IMR-90 (cell line): ENCODE measurements around the gene CARMIL1. TPM values are rescaled to one million over a fixed set of nuclear protein-coding genes. Genes with fewer than 3 reads are reported as not detected.

Experiments used
- ATAC-seq: fragments of 200-7000 bp; cut with Tn5 transposase; 2 replicates; pipeline ENCODE4 v1.9.1; 2020; ENCODE audit warnings: low read depth, mild to moderate bottlenecking, moderate library complexity
- BruUV-seq: library from RNA; stranded (reverse); fragments of 400-500 nt; replicated peaks from 2 replicates; lab custom pipeline; 2021; lab: Mats Ljungman, UMichigan
- CTCF ChIA-PET: fragments of 300-600 bp; formaldehyde crosslinking; extraction: SDS; loops from one replicate; lab custom pipeline; 2021; ENCODE audit warnings: antibody characterized with exemption; lab: Yijun Ruan, JAX
- POLR2A ChIA-PET: fragments of 300-600 bp; sonication (Branson Sonifier 250); formaldehyde crosslinking; loops from one replicate; lab custom pipeline; 2022; ENCODE audit warnings: antibody characterized with exemption; ENCODE audit not compliant: unreplicated experiment; lab: Charles Lee
- DNase-seq: peaks from one replicate; pipeline ENCODE4 v3.0.0; 2013
- H2AFZ ChIP-seq: replicated peaks from 2 replicates; pipeline ENCODE3; 2013; ENCODE audit warnings: low read length, mild to moderate bottlenecking; ENCODE audit not compliant: poor library complexity
- H2AK5ac ChIP-seq: 2 replicates; pipeline ENCODE4 v1.6.1; 2013; ENCODE audit warnings: low read depth, low read length, inconsistent platforms
- H2AK9ac ChIP-seq: replicated peaks from 2 replicates; pipeline ENCODE3; 2013; ENCODE audit warnings: mild to moderate bottlenecking, low read depth, low read length, moderate library complexity; ENCODE audit not compliant: poor library complexity
- H2BK120ac ChIP-seq: 2 replicates; pipeline ENCODE4 v1.6.1; 2013; ENCODE audit warnings: low read depth, low read length, inconsistent platforms
- H2BK15ac ChIP-seq: 3 replicates; pipeline ENCODE4 v1.6.1; 2013; ENCODE audit warnings: low read depth, low read length, inconsistent platforms
- H2BK20ac ChIP-seq: 2 replicates; pipeline ENCODE4 v1.6.1; 2013; ENCODE audit warnings: low read depth, mild to moderate bottlenecking, inconsistent platforms, low read length, moderate library complexity
- H2BK5ac ChIP-seq: 2 replicates; pipeline ENCODE4 v1.6.1; 2013; ENCODE audit warnings: mild to moderate bottlenecking, low read depth, low read length, inconsistent platforms; ENCODE audit not compliant: poor library complexity, severe bottlenecking
- H3K14ac ChIP-seq: replicated peaks from 2 replicates; pipeline ENCODE4 v1.6.1; 2013; ENCODE audit warnings: low read depth, low read length, inconsistent platforms
- H3K18ac ChIP-seq: 2 replicates; pipeline ENCODE4 v1.6.1; 2013; ENCODE audit warnings: low read depth, low read length, control low read depth
- H3K23ac ChIP-seq: 2 replicates; pipeline ENCODE4 v1.6.1; 2013; ENCODE audit warnings: low read depth, low read length, inconsistent platforms
- H3K27ac ChIP-seq: 2 replicates; pipeline ENCODE4 v1.5.1; 2013; ENCODE audit warnings: mild to moderate bottlenecking, control low read depth, low read length; ENCODE audit not compliant: insufficient read depth
- H3K27me3 ChIP-seq: 2 replicates; pipeline ENCODE4 v1.6.1; 2013; ENCODE audit warnings: low read length; ENCODE audit not compliant: control insufficient read depth, insufficient read depth
- H3K36me3 ChIP-seq: 2 replicates; pipeline ENCODE4 v1.6.1; 2013; ENCODE audit warnings: low read length, mixed read lengths; ENCODE audit not compliant: control insufficient read depth, insufficient read depth
- H3K4ac ChIP-seq: 2 replicates; pipeline ENCODE4 v1.6.1; 2013; ENCODE audit warnings: low read depth, low read length, inconsistent platforms
- H3K4me1 ChIP-seq: 2 replicates; pipeline ENCODE4 v1.6.1; 2013; ENCODE audit warnings: low read length, mixed read lengths; ENCODE audit not compliant: control insufficient read depth, insufficient read depth
- H3K4me2 ChIP-seq: 2 replicates; pipeline ENCODE4 v1.6.1; 2013; ENCODE audit warnings: low read depth, mild to moderate bottlenecking, control low read depth, low read length, moderate library complexity
- H3K4me3 ChIP-seq: 2 replicates; pipeline ENCODE4 v1.5.1; 2013; ENCODE audit warnings: low read depth, mild to moderate bottlenecking, control low read depth, low read length, moderate library complexity; ENCODE audit not compliant: insufficient read depth
- H3K56ac ChIP-seq: 2 replicates; pipeline ENCODE4 v1.6.1; 2013; ENCODE audit warnings: low read length, inconsistent platforms; ENCODE audit not compliant: insufficient read depth; ENCODE audit errors: extremely low read depth
- H3K79me1 ChIP-seq, 2 experiments: 2 replicates each; pipeline ENCODE4 v1.6.1; 2013; ENCODE audit warnings: low read length in 2 of 2, inconsistent platforms in 1 of 2, low read depth in 1 of 2
- H3K9ac ChIP-seq: 2 replicates; pipeline ENCODE4 v1.6.1; 2013; ENCODE audit warnings: low read depth, low read length, control low read depth
- H3K9me1 ChIP-seq: 2 replicates; pipeline ENCODE4 v1.6.1; 2013; ENCODE audit warnings: low read length, inconsistent platforms; ENCODE audit not compliant: insufficient read depth
- H3K9me3 ChIP-seq: 2 replicates; pipeline ENCODE4 v1.6.1; 2013; ENCODE audit warnings: low read length; ENCODE audit not compliant: control insufficient read depth, insufficient read depth
- H4K20me1 ChIP-seq: 2 replicates; pipeline ENCODE4 v1.6.1; 2013; ENCODE audit warnings: low read length, inconsistent platforms; ENCODE audit not compliant: insufficient read depth
- H4K5ac ChIP-seq: 2 replicates; pipeline ENCODE4 v1.6.1; 2013; ENCODE audit warnings: mild to moderate bottlenecking, low read depth, low read length, control low read depth
- H4K8ac ChIP-seq, 2 experiments: 2 replicates each; pipeline ENCODE4 v1.6.1; 2013; ENCODE audit warnings: low read depth in 2 of 2, low read length in 2 of 2, control low read depth in 1 of 2, inconsistent platforms in 1 of 2
- H4K91ac ChIP-seq: 2 replicates; pipeline ENCODE4 v1.6.1; 2013; ENCODE audit warnings: low read depth, low read length, inconsistent platforms; ENCODE audit not compliant: insufficient read depth
- CEBPB ChIP-seq: IDR thresholded peaks from 2 replicates; pipeline ENCODE4 v1.6.1; 2012; ENCODE audit warnings: low read depth, low read length, improper control_type of control experiment
- CHD1 ChIP-seq: IDR thresholded peaks from 2 replicates; pipeline ENCODE4 v1.6.1; 2012; ENCODE audit warnings: low read depth, low read length, improper control_type of control experiment
- FOS ChIP-seq: fragments of 150-350 bp; IDR thresholded peaks from 2 replicates; pipeline ENCODE4 v1.6.1; 2016; ENCODE audit warnings: low read depth, low read length
- MAFK ChIP-seq: IDR thresholded peaks from 2 replicates; pipeline ENCODE4 v1.6.1; 2012; ENCODE audit warnings: low read depth, low read length, improper control_type of control experiment
- MXI1 ChIP-seq: IDR thresholded peaks from 2 replicates; pipeline ENCODE4 v1.6.1; 2012; ENCODE audit warnings: low read depth, mild to moderate bottlenecking, low read length, moderate library complexity, borderline replicate concordance
- RAD21 ChIP-seq: IDR thresholded peaks from 2 replicates; pipeline ENCODE4 v1.6.1; 2012; ENCODE audit warnings: low read length, improper control_type of control experiment
- RCOR1 ChIP-seq: IDR thresholded peaks from 2 replicates; pipeline ENCODE4 v1.6.1; 2012; ENCODE audit warnings: mild to moderate bottlenecking, low read length, improper control_type of control experiment; ENCODE audit not compliant: insufficient replicate concordance
- SMC3 ChIP-seq: fragments of 150-350 bp; IDR thresholded peaks from 2 replicates; pipeline ENCODE4 v1.6.1; 2016; ENCODE audit warnings: low read depth, mild to moderate bottlenecking, antibody characterized with exemption, low read length, moderate library complexity
- WGBS, 2 experiments: methylation state at CpG; one replicate each; pipeline versions ENCODE4 v1.1.5 to v1.1.7; 2013; ENCODE audit warnings: missing lambda C conversion rate in 2 of 2; ENCODE audit not compliant: insufficient read length in 1 of 2; ENCODE audit errors: extremely low coverage in 2 of 2; 5-methylcytosine and 5-hydroxymethylcytosine counted together
- dilution Hi-C: fragments of 300-500 bp; cut with HindIII; formaldehyde crosslinking; loops from one replicate; pipeline ENCODE4 v1.14.3; 2018; ENCODE audit warnings: low sequenced_read_pairs; ENCODE audit not compliant: unreplicated experiment
- in situ Hi-C: fragments of 300-500 bp; cut with MboI; formaldehyde crosslinking; loops from 3 replicates; pipeline ENCODE4 v1.14.3; 2019; ENCODE audit warnings: low sequenced_read_pairs, inconsistent platforms, mixed read lengths
- intact Hi-C: fragments of 100-400 bp; cut with micrococcal nuclease; formaldehyde crosslinking; loops from 2 replicates; pipeline ENCODE4 v1.10.0; 2022
- polyA plus RNA-seq, 3 experiments: library from polyadenylated mRNA; depleted of rRNA; stranded (reverse); fragments of >200 nt; gene quantifications; 2 replicates each; pipeline ENCODE4 v1.2.3, GENCODE V29; 2012; ENCODE audit warnings: low replicate concordance in 1 of 3
- total RNA-seq: library from RNA; depleted of rRNA; stranded (reverse); fragments of >200 nt; gene quantifications from 2 replicates; pipeline ENCODE4 v1.2.3, GENCODE V29; 2012
- TF ChIP-seq, protein P1 (sequence below): fragments of 150-350 bp; IDR thresholded peaks from 2 replicates; pipeline ENCODE4 v1.6.1; 2016; ENCODE audit warnings: low read depth, mild to moderate bottlenecking, low read length, moderate library complexity, borderline replicate concordance
- TF ChIP-seq, protein P2 (sequence below): conservative IDR thresholded peaks from 2 replicates; pipeline ENCODE4 v1.5.1; 2012; ENCODE audit warnings: mild to moderate bottlenecking, low read depth, low read length, improper control_type of control experiment

CARMIL1 gene
- total and polyA plus RNA-seq, 2 of the 4 experiments (the other 2 are of a cell fraction), result 1.3 to 2.9 TPM

DNA sequence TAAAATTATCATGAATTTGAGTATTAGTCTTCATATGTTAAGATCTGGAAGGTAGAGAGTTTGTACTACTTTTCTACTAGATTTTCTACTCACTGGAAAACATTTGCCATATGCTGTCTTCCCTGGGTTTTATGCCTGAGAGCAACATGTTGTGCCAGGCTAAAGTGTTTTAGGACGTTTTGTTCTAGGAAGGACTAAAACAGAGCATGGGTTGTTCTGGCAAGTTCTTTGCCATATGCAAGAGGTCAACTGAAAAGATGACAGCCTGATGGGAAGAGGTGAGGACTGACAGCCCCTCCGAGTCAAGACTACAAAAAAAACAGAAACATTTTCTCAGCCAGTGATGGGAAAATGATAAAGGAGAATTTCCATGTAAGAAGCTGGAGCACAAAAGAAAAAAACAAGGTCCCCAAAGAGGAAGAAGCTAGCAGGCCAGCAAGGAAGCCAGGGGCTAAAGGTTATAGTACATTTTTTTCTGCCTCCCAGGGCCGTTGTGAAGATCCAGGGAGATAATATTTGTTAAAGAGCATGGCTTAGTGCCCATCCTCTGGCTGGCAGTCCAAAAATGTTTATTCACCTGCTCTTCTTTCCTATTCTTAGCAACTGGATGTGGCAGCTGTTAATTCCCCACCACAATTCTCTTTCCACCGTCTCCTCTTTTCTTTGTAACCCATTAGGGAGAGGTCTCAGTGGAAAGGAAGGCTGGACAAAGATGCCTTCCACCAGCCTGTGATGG lies 380.6 kb downstream of the CARMIL1 start:
- no peaks in the 10 kb centered on the region for H4K20me1 ChIP-seq
- H3K9ac ChIP-seq, result no peak overlapping the region
- H4K5ac ChIP-seq, result no peak overlapping the region
- H3K27me3 ChIP-seq, result no peaks in the 10 kb centered on the region
- H2AFZ ChIP-seq, result no peak overlapping the region
- ATAC-seq (no peak), DNase-seq (no peak)
- no peak overlapping the region for H2BK120ac ChIP-seq
- no peak overlapping the region for H2BK5ac ChIP-seq
- H3K9me1 ChIP-seq, result no peaks in the 10 kb centered on the region
- no peak overlapping the region for H3K18ac ChIP-seq
- no TSS peak for BruUV-seq
- H3K4me3 ChIP-seq, result no peak overlapping the region
- H3K9me3 ChIP-seq, result no peaks in the 10 kb centered on the region
- no peak overlapping the region for H3K23ac ChIP-seq
- ChIA-PET POLR2A (no interaction called here), CTCF (interaction anchor here (1.6 kb wide), 1 partner anchor 59 kb away, joined by 3 read pairs; no protein-coding TSS in a partner anchor)
- dilution Hi-C loops (no loop called here), in situ Hi-C loops (no loop called here), intact Hi-C loops (no loop called here)
- no peak overlapping the region for H3K14ac ChIP-seq
- no peaks in the 10 kb centered on the region for H3K36me3 ChIP-seq
- no CpG with 5 or more reads among the region's 4 CpGs for WGBS, 2 experiments
- H2AK9ac ChIP-seq, result no peak overlapping the region
- no peak overlapping the region for H3K27ac ChIP-seq
- H3K56ac ChIP-seq, result no peak overlapping the region
- H3K4me1 ChIP-seq, result no peaks in the 10 kb centered on the region
- H4K8ac ChIP-seq, result no peak overlapping the region
- H3K79me1 ChIP-seq, result no peaks in the 10 kb centered on the region
- no peak overlapping the region for H2AK5ac ChIP-seq
- no peak overlapping the region for H2BK20ac ChIP-seq
- no peak overlapping the region for H3K4ac ChIP-seq
- no peak overlapping the region for H3K4me2 ChIP-seq
- H2BK15ac ChIP-seq, result no peak overlapping the region
- H4K91ac ChIP-seq, result no peak overlapping the region
- TF ChIP-seq MXI1 (no peak), MAFK (no peak), FOS (no peak), RAD21 (no peak), SMC3 (no peak), CEBPB (no peak), CHD1 (no peak), RCOR1 (no peak)
- TF ChIP-seq, protein P1, sequence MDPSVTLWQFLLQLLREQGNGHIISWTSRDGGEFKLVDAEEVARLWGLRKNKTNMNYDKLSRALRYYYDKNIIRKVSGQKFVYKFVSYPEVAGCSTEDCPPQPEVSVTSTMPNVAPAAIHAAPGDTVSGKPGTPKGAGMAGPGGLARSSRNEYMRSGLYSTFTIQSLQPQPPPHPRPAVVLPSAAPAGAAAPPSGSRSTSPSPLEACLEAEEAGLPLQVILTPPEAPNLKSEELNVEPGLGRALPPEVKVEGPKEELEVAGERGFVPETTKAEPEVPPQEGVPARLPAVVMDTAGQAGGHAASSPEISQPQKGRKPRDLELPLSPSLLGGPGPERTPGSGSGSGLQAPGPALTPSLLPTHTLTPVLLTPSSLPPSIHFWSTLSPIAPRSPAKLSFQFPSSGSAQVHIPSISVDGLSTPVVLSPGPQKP, result no peak
- TF ChIP-seq, protein P2, sequence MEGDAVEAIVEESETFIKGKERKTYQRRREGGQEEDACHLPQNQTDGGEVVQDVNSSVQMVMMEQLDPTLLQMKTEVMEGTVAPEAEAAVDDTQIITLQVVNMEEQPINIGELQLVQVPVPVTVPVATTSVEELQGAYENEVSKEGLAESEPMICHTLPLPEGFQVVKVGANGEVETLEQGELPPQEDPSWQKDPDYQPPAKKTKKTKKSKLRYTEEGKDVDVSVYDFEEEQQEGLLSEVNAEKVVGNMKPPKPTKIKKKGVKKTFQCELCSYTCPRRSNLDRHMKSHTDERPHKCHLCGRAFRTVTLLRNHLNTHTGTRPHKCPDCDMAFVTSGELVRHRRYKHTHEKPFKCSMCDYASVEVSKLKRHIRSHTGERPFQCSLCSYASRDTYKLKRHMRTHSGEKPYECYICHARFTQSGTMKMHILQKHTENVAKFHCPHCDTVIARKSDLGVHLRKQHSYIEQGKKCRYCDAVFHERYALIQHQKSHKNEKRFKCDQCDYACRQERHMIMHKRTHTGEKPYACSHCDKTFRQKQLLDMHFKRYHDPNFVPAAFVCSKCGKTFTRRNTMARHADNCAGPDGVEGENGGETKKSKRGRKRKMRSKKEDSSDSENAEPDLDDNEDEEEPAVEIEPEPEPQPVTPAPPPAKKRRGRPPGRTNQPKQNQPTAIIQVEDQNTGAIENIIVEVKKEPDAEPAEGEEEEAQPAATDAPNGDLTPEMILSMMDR, result no peak
